ENCODE results near the gene RTTN.

DNA sequence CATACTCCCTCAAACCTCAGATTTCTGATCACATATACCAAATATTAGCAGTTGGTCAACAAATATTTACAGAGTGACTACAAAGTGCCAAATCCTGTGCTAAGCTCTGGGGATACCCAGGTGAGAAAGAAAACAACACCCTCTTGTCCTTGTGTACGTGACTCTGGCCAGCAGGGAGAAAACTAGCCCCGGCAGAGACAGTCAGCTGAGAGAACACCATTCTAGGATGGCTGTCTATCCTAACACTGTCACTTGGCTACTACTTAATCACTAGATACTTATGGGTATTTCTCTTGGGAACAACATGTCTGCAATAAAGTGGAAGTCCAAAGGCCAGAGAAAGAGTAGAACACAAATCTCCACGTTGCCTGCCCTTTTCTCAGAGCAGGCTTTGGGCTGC lies 199.9 kb downstream of the RTTN start:
- TF ChIP-seq, protein P1, sequence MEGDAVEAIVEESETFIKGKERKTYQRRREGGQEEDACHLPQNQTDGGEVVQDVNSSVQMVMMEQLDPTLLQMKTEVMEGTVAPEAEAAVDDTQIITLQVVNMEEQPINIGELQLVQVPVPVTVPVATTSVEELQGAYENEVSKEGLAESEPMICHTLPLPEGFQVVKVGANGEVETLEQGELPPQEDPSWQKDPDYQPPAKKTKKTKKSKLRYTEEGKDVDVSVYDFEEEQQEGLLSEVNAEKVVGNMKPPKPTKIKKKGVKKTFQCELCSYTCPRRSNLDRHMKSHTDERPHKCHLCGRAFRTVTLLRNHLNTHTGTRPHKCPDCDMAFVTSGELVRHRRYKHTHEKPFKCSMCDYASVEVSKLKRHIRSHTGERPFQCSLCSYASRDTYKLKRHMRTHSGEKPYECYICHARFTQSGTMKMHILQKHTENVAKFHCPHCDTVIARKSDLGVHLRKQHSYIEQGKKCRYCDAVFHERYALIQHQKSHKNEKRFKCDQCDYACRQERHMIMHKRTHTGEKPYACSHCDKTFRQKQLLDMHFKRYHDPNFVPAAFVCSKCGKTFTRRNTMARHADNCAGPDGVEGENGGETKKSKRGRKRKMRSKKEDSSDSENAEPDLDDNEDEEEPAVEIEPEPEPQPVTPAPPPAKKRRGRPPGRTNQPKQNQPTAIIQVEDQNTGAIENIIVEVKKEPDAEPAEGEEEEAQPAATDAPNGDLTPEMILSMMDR (conservative IDR thresholded peaks at IDR 0.05; ENCODE audit: low read depth, low read length), result no peak
- no peak for TF ChIP-seq MAFK (IDR thresholded peaks at IDR 0.05; ENCODE audit: low read depth, low read length)
- no peak for TF ChIP-seq SMC3 (IDR thresholded peaks at IDR 0.05; ENCODE audit: low read depth, low read length)
- no peak for TF ChIP-seq POLR2A (IDR thresholded peaks at IDR 0.05; ENCODE audit: low read depth, low read length)
- TF ChIP-seq MAZ (IDR thresholded peaks at IDR 0.05; ENCODE audit: borderline replicate concordance, low read depth, low read length), result no peak
- TF ChIP-seq, protein P2, sequence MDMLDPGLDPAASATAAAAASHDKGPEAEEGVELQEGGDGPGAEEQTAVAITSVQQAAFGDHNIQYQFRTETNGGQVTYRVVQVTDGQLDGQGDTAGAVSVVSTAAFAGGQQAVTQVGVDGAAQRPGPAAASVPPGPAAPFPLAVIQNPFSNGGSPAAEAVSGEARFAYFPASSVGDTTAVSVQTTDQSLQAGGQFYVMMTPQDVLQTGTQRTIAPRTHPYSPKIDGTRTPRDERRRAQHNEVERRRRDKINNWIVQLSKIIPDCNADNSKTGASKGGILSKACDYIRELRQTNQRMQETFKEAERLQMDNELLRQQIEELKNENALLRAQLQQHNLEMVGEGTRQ (IDR thresholded peaks at IDR 0.05; ENCODE audit: low read depth, low read length), result no peak
- TF ChIP-seq RAD21 (IDR thresholded peaks at IDR 0.05; ENCODE audit: low read length), result no peak
- no peak for TF ChIP-seq FOS (IDR thresholded peaks at IDR 0.05; ENCODE audit: low read depth, low read length)
- no peak for TF ChIP-seq CEBPB (IDR thresholded peaks at IDR 0.05; ENCODE audit: low read depth, low read length)
- TF ChIP-seq NFE2L2 (IDR thresholded peaks at IDR 0.05; ENCODE audit: low read depth, low read length), result no peak
- TF ChIP-seq CHD1 (IDR thresholded peaks at IDR 0.05; ENCODE audit: low read depth, low read length), result no peak
- TF ChIP-seq, protein P3, sequence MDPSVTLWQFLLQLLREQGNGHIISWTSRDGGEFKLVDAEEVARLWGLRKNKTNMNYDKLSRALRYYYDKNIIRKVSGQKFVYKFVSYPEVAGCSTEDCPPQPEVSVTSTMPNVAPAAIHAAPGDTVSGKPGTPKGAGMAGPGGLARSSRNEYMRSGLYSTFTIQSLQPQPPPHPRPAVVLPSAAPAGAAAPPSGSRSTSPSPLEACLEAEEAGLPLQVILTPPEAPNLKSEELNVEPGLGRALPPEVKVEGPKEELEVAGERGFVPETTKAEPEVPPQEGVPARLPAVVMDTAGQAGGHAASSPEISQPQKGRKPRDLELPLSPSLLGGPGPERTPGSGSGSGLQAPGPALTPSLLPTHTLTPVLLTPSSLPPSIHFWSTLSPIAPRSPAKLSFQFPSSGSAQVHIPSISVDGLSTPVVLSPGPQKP (IDR thresholded peaks at IDR 0.05; ENCODE audit: borderline replicate concordance, low read depth, low read length), result no peak
- TF ChIP-seq RFX5 (IDR thresholded peaks at IDR 0.05; ENCODE audit: low read depth, low read length), result no peak
- TF ChIP-seq MXI1 (IDR thresholded peaks at IDR 0.05; ENCODE audit: borderline replicate concordance, low read depth, low read length), result no peak
